Stimulated activated CD4-positive, alpha-beta T cell treated with anti-CD3 and anti-CD28 coated beads, Interleukin-1b, Interleukin-23, amount 100 ng/mL, for 4 hours (primary cell): Measurements from ENCODE around the gene HDAC11.
"Not testable (repeated sequence)": the region's sequence is repeated elsewhere in the genome, so short reads cannot be mapped to it uniquely, and the experiment has no call there.

ENCODE experiments used
- DNase-seq, 2 donors: peaks; one replicate each; pipeline ENCODE4 v3.0.0-alpha.2; 2020; ENCODE audit warnings: low read depth in 2 of 2

HDAC11 gene

DNA sequence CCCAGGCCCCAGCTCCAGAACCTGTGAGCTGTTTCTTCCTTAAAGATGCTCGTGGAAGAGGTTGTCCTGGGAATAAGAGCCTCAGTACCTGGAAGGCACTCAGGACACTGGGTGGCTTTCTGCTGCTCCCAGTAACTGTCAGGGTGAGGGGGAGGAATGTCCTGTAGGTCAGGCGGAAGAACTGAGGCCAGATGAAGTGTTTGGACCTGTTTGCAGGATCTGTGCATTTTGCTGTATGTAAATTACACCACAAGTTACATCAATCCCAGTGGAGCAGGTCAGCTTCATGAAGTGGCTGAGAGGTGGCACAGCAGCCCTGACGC, 27.1 kb downstream of the HDAC11 start:
- DNase-seq = no peak

DNA sequence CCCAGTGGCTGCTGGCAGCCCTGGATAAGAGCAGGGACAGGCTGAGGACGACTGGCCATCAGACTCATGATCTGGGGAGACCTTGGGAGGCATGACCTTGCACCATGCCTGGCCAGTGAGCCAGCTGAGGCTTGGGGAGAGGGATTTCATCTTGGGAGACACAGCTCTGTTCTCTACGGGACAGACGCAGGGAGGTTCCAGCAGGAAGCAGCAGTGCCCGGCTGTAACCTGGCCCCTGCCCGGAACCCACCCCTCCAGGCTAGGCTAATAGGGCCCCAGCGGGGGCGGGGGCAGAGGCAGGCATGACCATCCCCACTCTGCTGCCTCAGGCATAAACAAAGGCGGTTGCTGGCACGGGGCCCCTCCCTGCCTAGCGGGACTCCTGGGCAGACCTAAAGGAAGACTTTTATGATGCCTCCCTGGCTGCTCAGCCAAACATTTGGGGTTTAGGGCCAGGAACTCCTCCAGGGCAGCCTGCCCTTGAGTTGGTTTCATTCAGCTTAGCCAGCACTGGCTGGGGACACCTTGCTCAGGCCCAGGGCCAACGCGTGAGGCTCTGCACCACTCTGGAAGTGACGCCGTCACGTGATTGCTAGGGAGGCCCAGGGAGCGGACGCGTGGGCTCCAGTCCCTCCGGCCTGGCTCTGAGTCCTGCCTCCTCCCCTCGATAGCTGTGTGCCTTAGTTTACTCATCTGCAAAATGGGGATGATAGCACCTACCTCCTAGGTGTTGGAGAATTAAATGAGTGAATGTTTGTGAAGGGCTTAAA, 27.6 kb downstream of the HDAC11 start:
- DNase-seq = no peak

DNA sequence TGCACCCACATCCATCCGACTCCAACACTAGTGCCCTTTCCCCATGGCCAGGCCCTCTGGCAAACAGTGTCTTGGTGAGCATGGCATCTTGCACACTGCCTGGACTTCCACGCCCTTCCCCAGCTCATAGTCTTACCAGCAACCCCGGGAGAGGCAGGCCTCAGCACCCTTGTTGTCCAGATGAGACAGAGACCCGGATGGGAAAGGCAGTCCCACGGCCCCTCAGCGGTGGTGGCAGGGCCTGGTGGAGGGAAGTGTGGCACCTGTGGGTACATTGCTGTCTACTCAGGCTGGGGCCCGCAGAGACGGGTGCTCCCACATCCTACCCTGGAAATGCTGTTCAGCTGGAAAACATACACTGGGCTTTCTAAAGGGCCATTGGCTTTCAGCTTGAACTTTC, 28.4 kb downstream of the HDAC11 start:
- no peak for DNase-seq

DNA sequence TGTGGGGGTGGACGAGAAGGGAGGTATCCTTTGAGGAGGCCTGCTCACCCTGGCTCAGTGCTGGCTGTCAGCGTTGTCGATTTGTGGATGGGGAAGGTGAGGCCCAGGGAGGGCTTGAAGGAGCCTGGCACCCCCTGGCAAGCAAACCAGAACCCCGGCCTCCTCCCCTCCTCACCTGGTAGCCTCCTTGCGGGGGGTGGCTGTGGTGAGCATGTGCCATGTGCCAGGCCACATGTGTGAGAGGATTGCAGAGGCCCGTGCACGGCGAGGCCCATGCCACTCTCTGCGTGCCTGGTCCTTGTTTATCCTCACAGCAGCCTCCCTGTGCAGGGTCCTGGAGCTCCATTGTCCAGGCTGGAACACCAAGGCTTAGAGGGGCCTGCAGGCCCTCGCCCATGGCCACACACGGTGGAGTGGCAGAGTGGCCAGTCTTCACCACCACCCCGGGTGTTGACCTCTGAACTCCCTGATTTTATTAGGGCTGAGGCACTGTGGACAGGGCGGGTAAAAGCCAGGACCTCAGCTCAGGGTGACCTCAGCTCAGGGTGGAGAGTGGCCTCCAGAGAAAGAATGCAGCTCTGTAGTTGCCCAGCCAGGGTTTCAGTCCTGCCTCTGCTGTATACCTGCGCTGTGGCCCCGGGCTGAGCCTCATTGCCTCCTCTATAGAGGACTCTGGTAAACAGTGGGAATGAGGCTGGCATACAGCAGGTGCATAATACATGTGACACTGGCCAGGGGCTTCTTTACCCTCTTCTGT, 29.1 kb downstream of the HDAC11 start:
- DNase-seq = no peak

DNA sequence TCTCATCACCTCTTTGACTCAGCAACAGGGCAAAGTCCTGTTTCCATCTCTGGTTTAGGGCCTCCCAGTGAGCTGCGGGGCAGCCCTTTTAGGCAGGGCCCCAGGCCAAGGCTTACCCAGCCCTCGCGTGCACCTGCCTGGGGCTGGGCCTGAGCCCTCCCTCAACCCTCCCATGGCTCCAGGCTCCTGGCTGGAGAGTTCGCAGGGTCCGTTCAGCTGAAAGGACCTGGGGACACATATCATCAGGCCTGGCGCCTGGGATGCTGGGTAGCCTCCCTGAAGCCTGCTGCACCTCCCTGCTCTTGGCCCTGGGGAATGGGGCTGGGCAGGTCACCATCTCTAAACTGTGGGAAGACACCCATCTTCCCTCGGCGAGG, 29.7 kb downstream of the HDAC11 start:
- no peak for DNase-seq

DNA sequence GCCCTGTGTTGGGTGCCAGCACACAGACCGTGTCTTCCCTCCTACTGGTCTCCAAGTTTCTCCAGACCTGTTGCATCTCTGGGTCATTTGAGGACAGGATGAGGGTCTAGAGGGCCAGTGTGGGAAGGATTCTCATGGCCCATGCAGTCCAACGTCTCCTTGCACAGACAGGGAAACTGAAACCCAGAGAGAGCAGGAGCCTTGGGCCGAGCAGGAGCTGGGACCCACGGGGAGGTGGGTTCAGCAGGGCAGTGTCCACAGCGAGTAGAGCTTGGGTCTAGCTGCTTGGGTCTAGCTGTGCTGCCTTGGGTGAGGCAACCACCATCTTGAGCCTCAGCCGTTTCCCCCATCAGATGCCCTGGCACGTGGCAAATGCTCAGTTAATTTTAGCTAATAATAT, 32.3 kb downstream of the HDAC11 start:
- no peak for DNase-seq

DNA sequence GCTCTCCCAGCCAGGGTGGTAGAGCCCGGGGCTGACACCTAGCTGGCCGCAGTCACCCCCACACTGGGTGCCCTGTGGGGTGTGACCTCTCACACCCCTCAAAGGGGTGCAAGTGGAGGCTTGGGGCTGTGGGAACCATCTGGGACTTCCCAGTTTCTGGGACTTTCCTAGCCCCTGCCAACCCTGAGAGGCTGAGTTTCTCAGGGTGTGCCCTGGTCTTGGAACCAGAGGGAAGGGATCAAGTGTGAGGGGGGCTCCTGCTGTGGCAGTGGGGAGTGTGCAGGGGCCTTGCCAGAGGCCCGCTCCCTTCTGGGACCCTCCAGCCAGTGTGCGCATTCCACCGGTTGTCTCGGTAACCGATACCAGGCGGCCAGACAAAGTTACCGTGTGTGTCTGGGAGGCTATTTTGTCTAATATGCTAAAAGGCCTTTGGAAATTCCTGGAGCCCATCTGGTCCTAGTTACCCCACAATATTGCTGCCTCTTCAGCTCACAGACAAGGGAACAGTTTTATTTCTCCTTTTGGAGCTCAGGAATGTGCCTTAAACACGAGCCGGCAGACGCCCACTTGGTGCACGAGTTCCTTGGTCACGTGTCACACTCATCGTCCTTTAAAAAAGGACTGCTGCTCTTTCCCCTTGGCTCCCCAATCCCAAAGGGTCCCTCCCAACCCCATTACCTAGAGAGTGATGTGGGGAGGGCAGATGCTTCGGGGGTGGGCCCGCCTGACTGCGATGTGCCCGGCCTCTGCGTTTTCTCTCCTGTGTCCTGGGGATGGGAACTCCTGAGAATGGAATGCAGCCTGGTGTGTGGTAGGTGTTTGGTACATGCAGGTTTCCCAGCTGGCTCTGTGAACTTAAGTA, 33.2 kb downstream of the HDAC11 start:
- no peak for DNase-seq

DNA sequence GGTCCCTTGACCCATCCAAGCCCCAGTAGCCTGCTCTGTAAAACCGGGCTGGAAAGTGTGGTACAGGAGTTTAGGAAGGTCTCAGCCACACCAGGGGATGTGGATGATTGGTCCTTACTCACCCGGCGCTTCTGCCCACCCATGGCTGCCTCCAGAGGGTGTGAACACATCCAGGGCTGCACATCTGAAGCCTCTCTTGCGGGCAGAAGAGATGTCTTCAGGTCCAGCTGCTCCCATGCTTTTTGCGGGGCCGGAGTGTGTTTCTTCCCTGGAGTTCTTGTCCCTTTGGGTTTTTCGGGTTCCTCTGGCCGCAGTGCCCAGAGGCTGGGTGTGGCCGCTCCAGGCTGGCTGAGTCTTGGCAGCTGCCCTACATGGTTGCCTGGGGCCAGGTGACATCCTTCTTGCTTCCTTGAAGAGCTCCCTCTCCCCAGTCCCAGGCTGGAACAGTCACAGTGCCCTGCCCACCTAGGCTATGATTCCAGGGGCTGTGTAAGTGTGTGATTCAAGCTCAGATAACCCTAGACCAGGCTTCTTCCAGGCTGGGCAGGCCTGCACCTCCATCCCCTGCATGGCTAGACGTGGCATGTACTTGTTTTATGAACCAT, 33.9 kb downstream of the HDAC11 start:
- no peak for DNase-seq

DNA sequence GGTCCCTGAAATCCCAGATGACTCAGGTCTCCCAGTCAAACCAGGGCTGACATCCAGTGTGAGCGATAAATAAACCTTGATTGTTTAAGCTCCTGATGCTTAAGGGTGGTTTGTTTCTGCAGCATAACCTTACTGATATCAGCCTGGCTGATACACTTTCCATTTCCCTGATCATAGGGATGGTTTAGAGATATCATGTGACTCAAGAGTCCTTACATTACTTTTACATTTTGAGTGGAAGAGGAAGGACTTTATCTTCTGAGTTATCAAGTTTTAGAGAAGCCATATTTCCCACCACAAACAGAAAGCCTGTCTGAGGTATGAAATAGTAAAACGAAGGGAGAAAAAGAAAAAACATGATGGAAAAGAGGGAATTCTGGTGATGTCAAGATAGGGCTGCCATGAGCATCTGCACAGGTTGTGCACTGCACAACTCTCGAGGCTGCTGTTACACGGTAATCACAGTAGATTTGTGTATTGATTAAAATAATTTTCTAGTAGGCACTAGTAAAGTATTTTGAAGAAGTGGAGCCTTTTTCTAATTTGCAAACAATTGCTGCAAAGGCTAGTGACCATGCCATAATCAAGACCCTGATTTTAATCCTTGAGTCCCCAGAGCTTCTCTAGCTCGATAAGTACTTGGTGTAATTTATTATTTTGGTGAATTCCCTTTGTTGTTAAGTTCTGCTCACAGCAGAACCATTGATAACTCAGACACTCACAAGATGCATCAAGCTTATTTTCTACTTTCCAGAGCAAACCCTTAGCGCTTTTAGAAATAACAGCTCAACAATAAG, 34.7 kb downstream of the HDAC11 start:
- DNase-seq = no peak

DNA sequence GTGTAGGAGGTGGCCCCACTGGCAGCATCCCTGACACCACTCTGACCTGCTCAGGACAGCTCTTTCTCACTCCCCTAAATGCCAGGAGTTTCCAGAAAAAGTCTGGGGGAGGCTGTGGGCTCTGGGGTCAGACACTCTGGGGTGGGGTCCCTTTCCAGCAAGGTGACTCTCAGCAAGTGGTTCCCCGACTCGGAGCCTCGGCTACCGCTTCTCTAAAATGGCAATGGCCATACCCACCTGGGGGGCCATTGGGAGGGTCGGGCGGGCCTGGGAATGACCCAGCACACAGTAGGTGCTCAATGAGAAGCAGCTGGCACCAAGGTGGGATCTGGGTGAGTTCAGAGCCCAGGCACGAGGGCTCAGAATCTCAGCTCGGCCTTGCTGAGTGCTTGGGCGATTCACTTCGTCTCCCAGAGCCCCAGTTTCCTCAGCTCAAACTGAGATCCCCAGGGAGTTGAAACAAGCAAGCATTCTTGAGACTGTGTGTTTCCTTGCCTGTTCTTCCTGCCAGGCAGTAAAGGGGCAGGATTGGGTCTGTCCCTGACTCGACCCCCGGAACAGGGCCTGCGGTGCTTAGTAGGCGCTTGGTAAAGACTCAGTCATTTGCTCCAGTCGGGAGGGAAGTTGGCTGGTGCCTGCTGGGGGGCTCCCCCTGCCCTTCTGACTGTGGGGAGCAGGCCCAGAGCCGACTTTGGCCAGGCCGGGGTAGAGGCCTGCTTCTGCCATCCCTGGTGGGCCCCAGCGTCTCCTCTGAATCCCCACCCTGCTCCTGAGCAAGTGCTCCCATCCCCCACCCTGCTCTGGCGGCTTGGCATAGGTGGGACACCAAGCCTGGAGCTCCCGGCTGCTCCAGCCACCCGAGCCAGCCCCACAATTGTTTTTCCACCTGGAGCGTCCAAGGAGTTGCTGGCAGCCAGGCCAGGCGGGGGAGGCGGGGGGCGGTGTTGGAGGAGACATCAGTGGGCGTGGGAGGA, 36.0 kb downstream of the HDAC11 start:
- no peak for DNase-seq

DNA sequence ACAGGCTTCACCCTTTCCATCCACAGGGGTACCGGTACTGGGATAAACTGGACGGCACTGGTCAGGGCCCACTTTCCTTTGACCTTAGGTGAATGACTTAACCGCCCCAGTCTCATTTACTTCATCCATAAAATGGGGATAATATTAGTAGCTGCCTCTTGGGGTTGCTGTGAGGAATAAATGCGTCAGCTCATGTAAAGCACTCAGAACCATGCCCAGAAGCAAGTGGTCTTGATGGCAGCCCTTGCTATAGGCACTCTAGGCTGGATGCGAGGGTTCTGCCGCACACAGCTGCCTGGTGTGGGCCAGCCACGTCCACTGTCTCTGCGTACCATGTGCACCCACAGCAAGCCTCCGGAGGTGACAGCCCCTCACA, 36.6 kb downstream of the HDAC11 start:
- DNase-seq = no peak

DNA sequence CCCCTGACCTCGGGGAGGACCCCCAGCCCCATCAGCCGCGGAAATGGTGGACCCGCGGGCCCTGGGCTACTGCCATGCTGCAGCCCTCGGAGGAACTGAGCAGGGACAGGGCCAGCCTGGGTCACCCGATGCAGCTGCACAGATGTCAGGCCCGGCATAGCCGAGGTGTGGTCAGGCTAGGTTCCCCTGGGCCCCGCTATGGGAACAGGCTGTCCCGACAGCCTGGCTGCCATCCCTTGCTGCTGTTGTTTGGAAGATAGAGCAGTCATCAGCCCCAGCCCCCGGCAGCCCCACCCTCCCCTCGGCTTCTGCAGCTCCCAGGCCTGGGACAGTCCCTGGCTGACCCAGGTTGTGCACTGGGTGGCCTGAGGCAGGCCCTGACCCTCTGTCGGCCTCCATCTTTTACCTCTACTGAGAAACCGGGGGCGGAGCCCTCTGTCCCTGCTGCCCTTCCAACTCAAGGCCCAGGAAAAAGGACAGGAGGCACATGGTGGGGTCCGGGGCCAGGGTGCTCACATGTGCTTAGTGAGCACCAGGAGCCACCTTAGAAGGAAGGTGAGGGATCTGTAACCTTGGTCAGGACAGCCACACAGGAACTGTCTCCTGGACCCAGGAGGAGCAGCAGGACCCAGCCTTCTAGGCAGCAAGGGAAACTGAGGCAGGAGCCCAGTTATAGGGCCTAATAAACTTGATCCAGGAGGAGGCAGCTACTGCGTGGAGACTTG, 37.3 kb downstream of the HDAC11 start:
- DNase-seq = no peak

DNA sequence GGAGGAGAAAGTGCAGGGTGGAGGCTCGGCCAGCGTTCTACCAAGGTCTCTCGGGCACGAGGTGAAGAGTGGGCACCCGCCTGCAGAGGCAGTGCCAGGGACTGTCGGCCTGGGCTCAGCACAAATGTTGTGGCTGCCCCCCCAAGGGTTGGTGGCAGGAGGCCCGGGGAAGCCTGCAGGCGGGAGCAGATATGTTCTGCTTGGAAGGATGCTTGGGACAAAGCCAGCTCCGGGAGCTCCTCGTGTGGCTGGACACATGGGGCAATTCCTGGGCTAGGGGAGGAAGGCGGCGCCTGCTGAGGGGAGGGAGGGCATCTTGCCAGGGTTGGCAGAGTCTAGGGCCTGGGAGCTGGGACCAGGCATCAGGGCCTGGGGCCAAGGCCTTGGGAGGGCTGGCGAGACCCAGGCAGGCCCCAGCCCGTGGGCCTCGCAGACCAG, 38.4 kb downstream of the HDAC11 start:
- DNase-seq = no peak

DNA sequence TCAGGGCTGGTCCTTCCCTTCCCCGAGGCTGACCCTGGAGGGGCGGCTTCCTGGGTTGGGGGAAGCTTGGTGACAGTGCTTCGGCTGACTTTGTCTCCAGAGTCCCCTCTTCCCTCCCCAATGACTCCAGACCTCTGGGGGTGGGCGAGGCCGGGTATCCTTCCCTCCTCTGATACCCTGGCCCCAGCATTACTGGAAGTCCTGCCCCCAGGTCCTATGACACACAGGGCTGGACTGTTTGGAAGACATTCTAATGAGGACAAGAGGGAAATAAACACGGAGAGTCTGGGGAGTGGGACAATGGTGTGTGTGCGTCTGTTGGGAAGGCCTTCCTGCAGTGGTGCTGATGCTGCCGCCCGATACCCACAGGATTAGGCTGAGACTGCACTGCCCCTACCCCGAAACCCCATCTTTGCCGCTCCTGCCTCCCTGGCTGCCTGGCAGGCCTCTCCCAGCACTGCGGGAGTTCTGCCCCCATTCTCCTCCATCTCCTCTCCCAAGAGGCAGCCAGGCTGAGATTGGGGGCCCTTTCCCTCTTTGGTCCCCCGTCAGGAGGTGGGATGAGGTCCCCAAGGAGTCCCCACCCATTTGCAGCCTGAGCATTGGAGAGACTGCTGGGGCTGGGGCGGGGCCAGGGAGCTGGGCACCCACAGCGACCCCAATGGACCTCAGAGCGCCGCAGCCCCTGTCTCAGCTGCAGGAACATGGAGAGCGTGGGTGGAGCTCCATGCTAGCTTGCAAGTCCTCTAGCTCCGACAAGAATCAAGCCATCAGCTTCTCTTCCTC, 39.1 kb downstream of the HDAC11 start:
- no peak for DNase-seq

DNA sequence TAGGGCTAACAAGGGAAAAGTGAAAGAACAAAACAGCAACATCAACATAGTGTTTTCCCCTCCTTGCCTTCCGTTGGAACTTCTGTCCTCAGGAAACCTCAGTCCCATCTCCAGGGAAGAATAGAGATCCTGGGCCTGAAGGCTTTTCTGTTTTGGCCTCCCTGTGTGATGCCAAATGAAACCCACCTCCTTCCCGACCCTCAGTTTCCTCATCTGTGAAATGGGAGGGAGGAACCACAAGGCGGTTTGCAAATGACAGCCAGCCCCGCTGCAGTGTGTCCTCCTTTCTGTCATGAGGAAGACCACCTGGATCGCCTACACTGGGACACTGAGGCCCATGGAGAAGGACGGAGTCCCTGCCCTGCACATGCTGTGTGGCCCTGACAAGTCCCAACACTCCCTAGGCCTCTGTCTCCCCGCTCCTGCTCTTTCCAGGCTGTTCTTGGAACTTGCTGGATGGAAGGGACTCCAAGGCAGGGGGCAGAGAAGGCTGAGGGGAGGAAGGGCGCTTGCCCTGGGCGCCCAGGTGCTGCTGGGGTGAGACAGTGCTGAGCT, 40.3 kb downstream of the HDAC11 start:
- no peak for DNase-seq

DNA sequence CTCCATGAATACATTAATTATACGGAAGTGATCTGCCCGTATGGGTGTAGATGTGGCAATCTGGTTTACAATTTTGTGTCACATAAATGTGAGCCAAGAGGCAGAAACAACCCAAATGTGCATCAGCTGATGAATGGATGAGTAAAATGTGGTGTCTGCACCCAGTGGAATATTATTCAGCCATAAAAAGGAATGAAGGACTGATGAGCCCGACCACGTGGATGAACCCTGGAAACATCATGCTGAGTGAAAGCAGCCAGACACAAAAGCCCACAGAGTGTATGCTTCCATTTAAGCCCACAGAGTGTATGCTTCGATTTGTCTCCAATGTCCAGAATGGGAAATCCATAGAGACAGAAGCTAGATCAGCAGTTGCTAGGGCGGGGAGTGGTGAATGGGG, 41.2 kb downstream of the HDAC11 start:
- DNase-seq = no peak

DNA sequence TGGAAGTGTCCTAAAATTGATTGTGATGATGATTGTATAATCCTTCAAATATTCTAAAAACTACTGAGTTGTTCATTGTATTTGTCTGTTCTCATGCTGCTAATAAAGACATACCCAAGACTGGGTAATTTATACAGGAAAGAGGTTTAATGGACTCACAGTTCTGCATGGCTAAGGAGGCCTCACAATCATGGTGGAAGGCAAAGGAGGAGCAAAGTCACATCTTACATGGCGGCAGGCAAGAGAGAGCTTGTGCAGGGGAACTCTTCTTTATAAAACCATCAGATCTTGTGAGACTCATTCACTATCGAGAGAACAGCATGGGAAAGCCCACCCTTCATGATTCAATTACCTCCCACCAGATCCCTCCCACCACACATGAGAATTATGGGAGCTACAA, 41.6 kb downstream of the HDAC11 start:
- DNase-seq = not testable (repeated sequence)

DNA sequence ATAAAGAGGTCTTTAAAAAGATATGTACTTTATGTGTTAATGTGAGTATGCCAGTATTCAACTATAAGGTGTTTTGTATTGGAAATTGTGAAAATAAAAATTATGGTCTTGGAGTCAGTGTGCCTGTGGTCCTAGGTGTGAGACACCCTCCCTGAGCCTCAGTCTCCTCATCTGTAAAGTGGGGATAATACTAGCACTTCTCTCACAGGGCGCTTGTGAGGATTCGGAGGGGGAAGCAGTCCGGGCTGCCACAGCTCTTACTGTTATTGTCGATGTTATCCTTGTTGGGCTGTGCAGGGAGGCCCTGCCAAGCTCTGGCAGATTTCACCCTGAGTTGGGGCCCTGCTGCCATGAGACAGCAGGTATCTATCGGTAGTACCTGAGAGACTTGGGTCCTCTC, 42.1 kb downstream of the HDAC11 start:
- DNase-seq = no peak
